ENCODE results near the gene OR4Q2.
"Not testable (repeated sequence)": the region's sequence is repeated elsewhere in the genome, so short reads cannot be mapped to it uniquely, and the experiment has no call there.

The OR4Q2 gene

DNA sequence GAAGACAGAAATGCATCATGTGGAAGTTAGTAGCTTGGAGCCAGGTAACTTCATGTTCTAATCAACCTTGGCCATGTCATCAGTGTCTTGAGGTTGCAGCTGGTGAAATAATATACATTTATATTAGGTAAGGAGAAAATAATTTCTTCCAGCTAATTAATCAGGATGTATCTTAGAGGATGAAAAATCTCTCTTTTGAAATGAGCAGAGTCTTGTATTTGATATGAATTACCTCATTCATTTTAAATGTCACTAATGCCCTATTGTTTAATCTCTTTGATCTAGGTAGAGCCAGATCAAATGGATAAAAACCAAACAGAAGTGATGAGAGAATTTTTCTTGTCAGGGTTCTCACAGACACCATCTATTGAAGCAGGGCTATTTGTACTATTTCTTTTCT, at the start of gene OR4Q2:
TSS of gene OR4Q2 (plus strand) at position 301 of the 400 bp plus-strand sequence.
- DNase-seq, result no peak

GRCh38 chr14:19969735-19970134, 32.2 kb upstream of the OR4Q2 start:
- not testable (repeated sequence) for DNase-seq

- peak; percentile 5 for DNase-seq
These were observed 27.1 kb upstream of the OR4Q2 start for GRCh38 chr14:19974844-19975243.

GRCh38 chr14:19975291-19975690, 26.7 kb upstream of the OR4Q2 start, which contains the start of gene OR4K15:
Gene OR4K15, plus strand, starts transcription at chr14:19975591. Its CDS starts 0 bp downstream, at chr14:19975591.
- DNase-seq, result no peak

- DNase-seq, result no peak
These were observed 8.5 kb upstream of the OR4Q2 start for GRCh38 chr14:19993438-19993837.

- DNase-seq, result peak; percentile 38
These were observed 356 bp downstream of the OR4Q2 start for GRCh38 chr14:20002319-20002718.

DNA sequence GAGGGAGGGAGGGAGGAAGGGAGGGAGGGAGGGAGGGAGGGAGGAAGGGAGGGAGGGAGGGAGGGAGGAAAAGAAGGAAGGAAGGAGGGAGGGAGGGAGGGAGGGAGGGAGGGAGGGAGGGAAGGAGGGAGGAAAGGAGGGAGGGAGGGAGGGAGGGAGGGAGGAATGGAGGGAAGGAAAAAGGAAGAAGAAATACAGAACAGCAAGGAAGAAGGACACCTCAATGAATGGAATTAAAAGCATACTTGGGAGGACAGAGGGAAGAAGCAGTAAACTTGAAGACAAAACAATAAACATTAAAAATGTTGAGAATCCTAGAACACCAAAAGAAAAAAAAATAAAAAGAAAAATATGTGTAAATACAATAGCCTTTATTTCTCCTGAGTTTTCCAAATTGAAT, 6.2 kb downstream of the OR4Q2 start:
- DNase-seq, result no peak

GRCh38 chr14:20019257-20019865, 17.4 kb downstream of the OR4Q2 start, which contains the start of gene OR4K14:
Gene OR4K14, minus strand, starts transcription at chr14:20019307. Its CDS starts 4,114 bp downstream, at chr14:20015193.
- no peak for DNase-seq

DNA sequence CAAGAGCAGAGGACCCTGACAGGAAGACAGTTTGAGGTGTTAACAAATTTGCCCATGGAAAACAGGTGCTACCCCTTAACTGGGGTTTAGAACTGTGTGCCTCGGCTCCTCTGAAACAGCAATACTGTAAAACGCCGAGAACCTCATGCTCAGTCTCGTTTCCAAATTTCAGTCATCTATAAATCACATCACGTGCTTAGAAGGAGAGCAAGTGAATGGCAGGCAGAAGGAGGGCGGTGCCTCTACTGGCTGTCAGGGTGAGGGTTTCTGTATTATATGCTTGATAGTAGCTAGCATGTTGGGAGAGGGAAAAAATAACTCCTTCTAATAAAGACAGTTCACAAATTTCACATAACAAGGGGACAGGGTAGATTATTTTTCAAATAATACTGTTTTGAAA, 29.1 kb downstream of the OR4Q2 start:
- DNase-seq, result no peak

DNA sequence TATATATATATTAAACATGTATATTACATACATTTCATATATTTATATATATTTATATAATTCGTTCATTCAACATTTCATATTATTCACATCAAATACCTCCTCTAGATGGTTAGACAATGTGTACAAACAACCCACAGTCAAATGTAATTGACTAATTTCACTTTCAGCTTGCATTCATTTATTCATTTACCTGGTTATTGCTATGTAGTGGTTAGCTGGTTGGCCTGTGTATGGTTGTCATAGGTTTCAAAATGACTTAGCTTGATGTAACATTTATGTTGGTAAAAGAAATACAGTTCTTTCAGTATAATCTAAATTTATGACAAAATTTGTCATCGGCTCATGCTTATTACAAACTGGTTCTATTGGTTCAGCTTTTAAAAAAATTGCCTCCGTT, 33.5 kb downstream of the OR4Q2 start:
- DNase-seq, result no peak

DNA sequence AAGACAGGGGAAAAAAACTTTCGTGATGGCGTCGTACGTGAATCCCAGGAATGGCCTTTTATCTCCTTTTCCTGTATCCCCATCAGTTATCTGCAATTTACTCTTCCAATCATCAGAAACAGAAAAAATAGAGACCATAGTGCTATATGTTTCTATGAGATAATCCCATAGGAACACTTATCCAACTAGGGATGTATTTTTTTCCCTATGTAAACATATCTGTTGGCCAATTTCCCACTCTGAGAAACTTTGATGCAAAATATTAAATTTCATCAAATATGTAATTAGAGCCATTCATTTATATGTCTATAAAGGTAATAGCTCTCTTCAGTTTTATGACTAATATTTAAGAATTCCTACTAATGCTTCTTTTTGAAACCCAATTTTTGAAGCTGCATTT, 34.0 kb downstream of the OR4Q2 start, which contains the start of gene OR4K13:
TSS of gene OR4K13 (minus strand) at position 101 of the 400 bp plus-strand sequence. CDS start 1,280 bp downstream, outside the sequence.
- DNase-seq, result no peak

GRCh38 chr14:20044243-20044642, 42.3 kb downstream of the OR4Q2 start:
- no peak for DNase-seq

DNA sequence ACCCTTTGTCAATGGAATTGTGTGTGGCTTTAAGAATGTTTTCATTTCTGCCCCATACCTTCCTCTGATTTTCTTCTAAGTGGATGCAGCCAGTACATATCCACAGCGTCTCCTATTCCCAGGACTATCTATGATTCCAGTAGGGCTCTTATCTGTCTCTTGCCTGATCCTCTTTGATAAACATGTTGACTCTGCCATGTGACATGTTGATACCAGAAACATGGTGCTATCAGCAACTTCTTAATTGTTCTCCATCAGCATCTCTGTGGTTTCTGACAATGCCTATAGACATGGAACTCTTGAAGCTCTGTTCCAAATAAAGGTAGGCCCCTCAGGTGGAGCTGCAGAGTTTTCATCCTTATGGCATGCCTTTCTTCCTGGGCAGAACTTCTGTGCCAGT, 46.2 kb downstream of the OR4Q2 start:
- no peak for DNase-seq

All from hematopoietic multipotent progenitor cell treated with erythropoietin and hydrocortisone succinate and interleukin-3 and kit ligand, for 4 days (in vitro differentiated cells).